Neural cell (in vitro differentiated cells): ENCODE results near the gene PRR36. TPM values are rescaled to one million over a fixed set of nuclear protein-coding genes. Genes with fewer than 3 reads are reported as not detected.

Experiments used
- H2AFZ ChIP-seq: fragments of 200-600, 300-800 bp; sonication (generic), shearing (Covaris generic); 2 replicates; pipeline ENCODE4 v1.6.0; 2014; ENCODE audit warnings: low read depth, mild to moderate bottlenecking, antibody characterized with exemption, low read length, moderate library complexity
- H3F3A ChIP-seq: fragments of 200-600 bp; shearing (Covaris generic); 2 replicates; pipeline ENCODE4 v1.6.1; 2016; ENCODE audit warnings: mild to moderate bottlenecking, moderate library complexity, mixed read lengths, antibody characterized with exemption, low read length; ENCODE audit not compliant: insufficient read depth, poor library complexity, severe bottlenecking
- H3K27ac ChIP-seq: fragments of 200-600, 300-800 bp; sonication (generic), shearing (Covaris generic); 2 replicates; pipeline ENCODE4 v1.5.1; 2014; ENCODE audit warnings: mild to moderate bottlenecking, low read length, moderate library complexity
- H3K27me3 ChIP-seq: fragments of 300-800, 200-600 bp; sonication (generic), shearing (Covaris generic); 2 replicates; pipeline ENCODE4 v1.6.0; 2014; ENCODE audit warnings: mild to moderate bottlenecking, low read depth, low read length, moderate library complexity; ENCODE audit not compliant: insufficient read depth
- H3K36me3 ChIP-seq: fragments of 300-800, 200-600 bp; sonication (generic), shearing (Covaris generic); 2 replicates; pipeline ENCODE4 v1.5.1; 2014; ENCODE audit warnings: mild to moderate bottlenecking, antibody characterized with exemption, low read length, moderate library complexity; ENCODE audit not compliant: insufficient read depth
- H3K4me2 ChIP-seq: fragments of 300-800, 200-600 bp; sonication (generic), shearing (Covaris generic); 2 replicates; pipeline ENCODE4 v1.6.0; 2014; ENCODE audit warnings: mild to moderate bottlenecking, low read length
- H3K4me3 ChIP-seq: fragments of 300-800, 200-600 bp; sonication (generic), shearing (Covaris generic); 2 replicates; pipeline ENCODE4 v1.5.1; 2014; ENCODE audit warnings: mild to moderate bottlenecking, low read length, moderate library complexity
- H3K79me2 ChIP-seq: fragments of 200-600 bp; shearing (Covaris generic); replicated peaks from 2 replicates; pipeline ENCODE4 v1.6.0; 2014; ENCODE audit warnings: mild to moderate bottlenecking, low read length, moderate library complexity; ENCODE audit not compliant: insufficient read depth
- H3K9ac ChIP-seq: fragments of 300-800, 200-600 bp; sonication (generic), shearing (Covaris generic); 2 replicates; pipeline ENCODE4 v1.6.1; 2016; ENCODE audit warnings: mild to moderate bottlenecking, low read length, mixed read lengths
- H3K9me2 ChIP-seq: fragments of 200-600 bp; shearing (Covaris generic); 2 replicates; pipeline ENCODE4 v1.6.1; 2016; ENCODE audit warnings: mild to moderate bottlenecking, low read length, mixed read lengths; ENCODE audit not compliant: insufficient read depth
- H3K9me3 ChIP-seq: fragments of 200-600, 300-800 bp; sonication (generic), shearing (Covaris generic); 2 replicates; pipeline ENCODE4 v1.6.1; 2016; ENCODE audit warnings: mild to moderate bottlenecking, mixed run types, low read length, moderate library complexity, mixed read lengths
- H4K20me1 ChIP-seq: fragments of 200-600 bp; shearing (Covaris generic); 2 replicates; pipeline ENCODE4 v1.6.1; 2016; ENCODE audit warnings: mild to moderate bottlenecking, mixed run types; ENCODE audit not compliant: insufficient read depth
- EP300 ChIP-seq: fragments of 450-650 bp; conservative IDR thresholded peaks from 2 replicates; pipeline ENCODE4 v1.6.1; 2014; ENCODE audit warnings: antibody characterized with exemption, mild to moderate bottlenecking, moderate library complexity; ENCODE audit not compliant: poor library complexity, severe bottlenecking
- EZH2 ChIP-seq: fragments of 200-600, 300-800 bp; shearing (Covaris generic), sonication (generic); IDR thresholded peaks from 2 replicates; pipeline ENCODE4 v1.6.1; 2014; ENCODE audit warnings: antibody characterized with exemption, low read length, borderline replicate concordance, mild to moderate bottlenecking; ENCODE audit not compliant: insufficient read depth, poor library complexity, severe bottlenecking
- MXI1 ChIP-seq: fragments of 450-650 bp; conservative IDR thresholded peaks from 2 replicates; pipeline ENCODE4 v1.6.1; 2014; ENCODE audit warnings: antibody characterized with exemption, mild to moderate bottlenecking; ENCODE audit not compliant: poor library complexity, severe bottlenecking
- POLR2AphosphoS5 ChIP-seq: IDR thresholded peaks from 2 replicates; pipeline ENCODE4 v1.6.1; 2012
- RAD21 ChIP-seq: fragments of 450-650 bp; conservative IDR thresholded peaks from 2 replicates; pipeline ENCODE4 v1.6.1; 2014; ENCODE audit warnings: antibody characterized with exemption, mild to moderate bottlenecking, moderate library complexity
- SMC3 ChIP-seq: fragments of 450-650 bp; conservative IDR thresholded peaks from 2 replicates; pipeline ENCODE4 v1.6.1; 2014; ENCODE audit warnings: antibody characterized with exemption, mild to moderate bottlenecking, moderate library complexity; ENCODE audit not compliant: poor library complexity
- TAF1 ChIP-seq: IDR thresholded peaks from 2 replicates; pipeline ENCODE4 v1.6.1; 2012; ENCODE audit warnings: low read depth
- polyA plus RNA-seq: library from polyadenylated mRNA; depleted of rRNA; stranded (reverse); fragments of >200 nt; gene quantifications from 2 replicates; pipeline ENCODE4 v1.2.3, GENCODE V29; 2014
- TF ChIP-seq, protein P1 (sequence below): fragments of 450-650 bp; IDR thresholded peaks from 2 replicates; pipeline ENCODE4 v1.5.1; 2014; ENCODE audit warnings: antibody characterized with exemption, mild to moderate bottlenecking, moderate library complexity; ENCODE audit not compliant: poor library complexity, severe bottlenecking
- TF ChIP-seq, protein P2 (sequence below): IDR thresholded peaks from 2 replicates; pipeline ENCODE4 v1.6.1; 2012; ENCODE audit warnings: borderline replicate concordance

Gene PRR36
- polyA plus RNA-seq, 1 donor from 2014 or later = 2.5 TPM

DNA sequence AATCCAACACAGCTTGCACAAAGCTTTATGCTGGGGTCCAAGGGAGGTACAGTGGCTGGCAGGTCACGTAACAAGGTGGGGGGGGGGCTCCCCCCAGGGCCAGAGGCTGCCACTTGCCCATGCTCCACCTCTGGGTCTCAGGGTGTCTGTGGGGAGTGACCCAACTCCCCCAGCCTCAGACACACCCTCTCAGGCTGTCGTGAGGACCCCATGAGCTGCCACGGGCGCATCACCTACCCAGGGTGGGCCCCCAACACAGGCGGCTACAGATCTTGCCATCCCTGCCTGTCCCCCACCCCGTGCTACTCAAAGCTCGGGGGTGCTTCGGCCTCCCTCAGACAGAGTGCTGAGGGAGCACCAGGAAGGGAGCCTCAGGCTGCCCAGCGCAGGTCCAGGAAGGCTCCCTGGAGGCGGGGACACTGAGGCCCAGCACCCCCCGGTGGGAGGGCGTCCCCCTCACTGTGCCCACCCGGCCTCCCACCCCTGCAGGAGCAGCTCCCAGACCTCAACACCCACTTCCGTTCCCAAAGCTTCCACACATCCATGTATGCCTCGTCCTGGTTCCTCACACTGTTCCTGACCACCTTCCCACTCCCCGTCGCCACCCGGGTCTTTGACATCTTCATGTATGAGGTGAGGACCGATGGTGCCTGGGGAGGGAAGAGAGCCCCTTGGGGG lies 23.1 kb downstream of the PRR36 start:
- Histone ChIP-seq H3K79me2 (no peaks in the 10 kb centered on the region), H3K9me2 (no peaks in the 10 kb centered on the region), H3K27me3 (no peaks in the 10 kb centered on the region), H3K9ac (peak overlapping the region; percentile 38), H3F3A (no peaks in the 10 kb centered on the region), H3K4me3 (no peak overlapping the region), H4K20me1 (no peaks in the 10 kb centered on the region), H3K9me3 (no peaks in the 10 kb centered on the region), H3K4me2 (no peak overlapping the region), H3K36me3 (no peaks in the 10 kb centered on the region), H2AFZ (no peak overlapping the region), H3K27ac (no peak overlapping the region)
- TF ChIP-seq MXI1 = no peak
- TF ChIP-seq, protein P1, sequence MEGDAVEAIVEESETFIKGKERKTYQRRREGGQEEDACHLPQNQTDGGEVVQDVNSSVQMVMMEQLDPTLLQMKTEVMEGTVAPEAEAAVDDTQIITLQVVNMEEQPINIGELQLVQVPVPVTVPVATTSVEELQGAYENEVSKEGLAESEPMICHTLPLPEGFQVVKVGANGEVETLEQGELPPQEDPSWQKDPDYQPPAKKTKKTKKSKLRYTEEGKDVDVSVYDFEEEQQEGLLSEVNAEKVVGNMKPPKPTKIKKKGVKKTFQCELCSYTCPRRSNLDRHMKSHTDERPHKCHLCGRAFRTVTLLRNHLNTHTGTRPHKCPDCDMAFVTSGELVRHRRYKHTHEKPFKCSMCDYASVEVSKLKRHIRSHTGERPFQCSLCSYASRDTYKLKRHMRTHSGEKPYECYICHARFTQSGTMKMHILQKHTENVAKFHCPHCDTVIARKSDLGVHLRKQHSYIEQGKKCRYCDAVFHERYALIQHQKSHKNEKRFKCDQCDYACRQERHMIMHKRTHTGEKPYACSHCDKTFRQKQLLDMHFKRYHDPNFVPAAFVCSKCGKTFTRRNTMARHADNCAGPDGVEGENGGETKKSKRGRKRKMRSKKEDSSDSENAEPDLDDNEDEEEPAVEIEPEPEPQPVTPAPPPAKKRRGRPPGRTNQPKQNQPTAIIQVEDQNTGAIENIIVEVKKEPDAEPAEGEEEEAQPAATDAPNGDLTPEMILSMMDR = no peak
- TF ChIP-seq EZH2 = no peak
- no peak for TF ChIP-seq TAF1
- TF ChIP-seq RAD21 = no peak
- TF ChIP-seq POLR2AphosphoS5 = no peak
- TF ChIP-seq, protein P2, sequence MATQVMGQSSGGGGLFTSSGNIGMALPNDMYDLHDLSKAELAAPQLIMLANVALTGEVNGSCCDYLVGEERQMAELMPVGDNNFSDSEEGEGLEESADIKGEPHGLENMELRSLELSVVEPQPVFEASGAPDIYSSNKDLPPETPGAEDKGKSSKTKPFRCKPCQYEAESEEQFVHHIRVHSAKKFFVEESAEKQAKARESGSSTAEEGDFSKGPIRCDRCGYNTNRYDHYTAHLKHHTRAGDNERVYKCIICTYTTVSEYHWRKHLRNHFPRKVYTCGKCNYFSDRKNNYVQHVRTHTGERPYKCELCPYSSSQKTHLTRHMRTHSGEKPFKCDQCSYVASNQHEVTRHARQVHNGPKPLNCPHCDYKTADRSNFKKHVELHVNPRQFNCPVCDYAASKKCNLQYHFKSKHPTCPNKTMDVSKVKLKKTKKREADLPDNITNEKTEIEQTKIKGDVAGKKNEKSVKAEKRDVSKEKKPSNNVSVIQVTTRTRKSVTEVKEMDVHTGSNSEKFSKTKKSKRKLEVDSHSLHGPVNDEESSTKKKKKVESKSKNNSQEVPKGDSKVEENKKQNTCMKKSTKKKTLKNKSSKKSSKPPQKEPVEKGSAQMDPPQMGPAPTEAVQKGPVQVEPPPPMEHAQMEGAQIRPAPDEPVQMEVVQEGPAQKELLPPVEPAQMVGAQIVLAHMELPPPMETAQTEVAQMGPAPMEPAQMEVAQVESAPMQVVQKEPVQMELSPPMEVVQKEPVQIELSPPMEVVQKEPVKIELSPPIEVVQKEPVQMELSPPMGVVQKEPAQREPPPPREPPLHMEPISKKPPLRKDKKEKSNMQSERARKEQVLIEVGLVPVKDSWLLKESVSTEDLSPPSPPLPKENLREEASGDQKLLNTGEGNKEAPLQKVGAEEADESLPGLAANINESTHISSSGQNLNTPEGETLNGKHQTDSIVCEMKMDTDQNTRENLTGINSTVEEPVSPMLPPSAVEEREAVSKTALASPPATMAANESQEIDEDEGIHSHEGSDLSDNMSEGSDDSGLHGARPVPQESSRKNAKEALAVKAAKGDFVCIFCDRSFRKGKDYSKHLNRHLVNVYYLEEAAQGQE = no peak
- TF ChIP-seq EP300 = no peak
- no peak for TF ChIP-seq SMC3

DNA sequence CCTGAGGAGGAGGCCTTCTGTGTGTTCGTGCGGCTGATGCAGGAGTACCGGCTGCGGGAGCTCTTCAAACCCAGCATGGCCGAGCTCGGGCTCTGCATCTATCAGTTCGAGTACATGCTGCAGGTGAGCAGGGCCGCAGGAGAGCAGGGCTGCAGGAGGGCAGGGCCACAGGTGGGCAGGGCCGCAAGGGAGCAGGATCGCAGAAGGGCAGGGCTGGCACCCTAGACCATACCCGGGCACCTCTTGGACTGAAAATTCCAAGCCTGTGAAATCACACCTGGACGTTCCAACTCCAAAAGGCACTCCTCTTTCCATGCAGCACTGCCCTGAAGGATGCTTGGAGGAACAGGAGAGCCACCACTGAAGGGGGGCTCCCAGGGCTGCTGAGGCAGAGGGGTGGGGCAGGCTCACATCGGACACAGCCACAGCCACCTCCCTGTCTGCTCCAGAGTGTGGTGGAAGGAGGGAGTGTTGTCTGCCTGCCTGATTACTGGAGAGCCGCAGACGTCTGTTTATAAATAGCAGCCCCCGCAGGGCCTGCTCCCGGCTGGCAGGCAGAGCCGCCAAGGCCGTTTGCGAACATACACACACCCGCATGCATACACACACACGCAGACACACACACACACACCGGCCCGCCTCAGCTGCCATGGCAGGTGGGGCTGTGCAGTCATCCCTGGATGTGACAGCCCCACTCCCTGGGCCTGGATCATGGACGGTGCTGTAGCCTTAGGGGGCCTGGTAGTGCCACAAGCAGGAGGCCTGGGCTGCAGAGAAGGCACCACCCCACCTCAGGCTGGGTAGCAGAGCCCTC lies 24.0 kb downstream of the PRR36 start:
- no peaks in the 10 kb centered on the region for H3K36me3 ChIP-seq
- no peaks in the 10 kb centered on the region for H4K20me1 ChIP-seq
- no peak overlapping the region for H3K4me2 ChIP-seq
- peak overlapping the region; percentile 38 for H3K9ac ChIP-seq
- H3K4me3 ChIP-seq = no peak overlapping the region
- H3F3A ChIP-seq = no peaks in the 10 kb centered on the region
- no peaks in the 10 kb centered on the region for H3K27me3 ChIP-seq
- TF ChIP-seq TAF1 (no peak), POLR2AphosphoS5 (peak; percentile 60), SMC3 (no peak), RAD21 (no peak), EP300 (peak; percentile 31), EZH2 (no peak), MXI1 (no peak)
- TF ChIP-seq, protein P1 = no peak
- TF ChIP-seq, protein P2 = no peak
- H3K9me3 ChIP-seq = no peaks in the 10 kb centered on the region
- H3K9me2 ChIP-seq = no peaks in the 10 kb centered on the region
- no peaks in the 10 kb centered on the region for H3K79me2 ChIP-seq
- peak overlapping the region; percentile 37 for H3K27ac ChIP-seq
- no peak overlapping the region for H2AFZ ChIP-seq
